ENCODE data around the gene TAF15.

Gene TAF15

DNA sequence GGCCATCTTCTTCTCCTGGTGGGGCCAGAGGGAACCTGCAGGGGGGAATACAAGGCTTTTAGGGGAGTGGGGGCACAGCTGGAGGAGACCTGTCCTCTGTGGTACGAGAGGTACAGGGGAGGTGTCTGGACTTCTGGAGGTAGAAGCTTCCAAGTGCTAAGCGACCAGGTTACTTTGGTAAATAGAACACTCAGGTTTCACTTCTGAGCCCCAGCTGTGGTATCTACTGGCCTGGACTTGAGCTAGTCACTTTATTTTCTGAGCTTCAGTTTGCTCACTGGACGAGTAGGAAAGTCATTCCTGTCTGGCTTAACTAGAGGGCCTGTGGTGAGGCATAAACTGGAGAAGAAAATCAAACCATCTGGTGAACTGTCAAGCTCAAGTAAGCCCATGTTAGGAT is 59.5 kb downstream of the TAF15 start, which contains the start of gene HEATR9:
Gene HEATR9, minus strand, starts transcription at position 155 of the 400 bp plus-strand sequence. Its CDS starts 149 bp downstream, at position 6.
- DNase-seq (ENCODE audit: extremely low spot score), result no peak
- TF ChIP-seq, protein P1, sequence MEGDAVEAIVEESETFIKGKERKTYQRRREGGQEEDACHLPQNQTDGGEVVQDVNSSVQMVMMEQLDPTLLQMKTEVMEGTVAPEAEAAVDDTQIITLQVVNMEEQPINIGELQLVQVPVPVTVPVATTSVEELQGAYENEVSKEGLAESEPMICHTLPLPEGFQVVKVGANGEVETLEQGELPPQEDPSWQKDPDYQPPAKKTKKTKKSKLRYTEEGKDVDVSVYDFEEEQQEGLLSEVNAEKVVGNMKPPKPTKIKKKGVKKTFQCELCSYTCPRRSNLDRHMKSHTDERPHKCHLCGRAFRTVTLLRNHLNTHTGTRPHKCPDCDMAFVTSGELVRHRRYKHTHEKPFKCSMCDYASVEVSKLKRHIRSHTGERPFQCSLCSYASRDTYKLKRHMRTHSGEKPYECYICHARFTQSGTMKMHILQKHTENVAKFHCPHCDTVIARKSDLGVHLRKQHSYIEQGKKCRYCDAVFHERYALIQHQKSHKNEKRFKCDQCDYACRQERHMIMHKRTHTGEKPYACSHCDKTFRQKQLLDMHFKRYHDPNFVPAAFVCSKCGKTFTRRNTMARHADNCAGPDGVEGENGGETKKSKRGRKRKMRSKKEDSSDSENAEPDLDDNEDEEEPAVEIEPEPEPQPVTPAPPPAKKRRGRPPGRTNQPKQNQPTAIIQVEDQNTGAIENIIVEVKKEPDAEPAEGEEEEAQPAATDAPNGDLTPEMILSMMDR (IDR thresholded peaks at IDR 0.05; ENCODE audit: control extremely low read depth, extremely low read depth, low read depth, missing control alignments), result no peak
- POLR2A ChIA-PET, result no interaction called here
- CTCF ChIA-PET, result interaction anchor here (0.9 to 4.9 kb wide), 6 partner anchors 12 to 50 kb away, joined by 3 to 30 read pairs (median 4); no protein-coding TSS in a partner anchor

DNA sequence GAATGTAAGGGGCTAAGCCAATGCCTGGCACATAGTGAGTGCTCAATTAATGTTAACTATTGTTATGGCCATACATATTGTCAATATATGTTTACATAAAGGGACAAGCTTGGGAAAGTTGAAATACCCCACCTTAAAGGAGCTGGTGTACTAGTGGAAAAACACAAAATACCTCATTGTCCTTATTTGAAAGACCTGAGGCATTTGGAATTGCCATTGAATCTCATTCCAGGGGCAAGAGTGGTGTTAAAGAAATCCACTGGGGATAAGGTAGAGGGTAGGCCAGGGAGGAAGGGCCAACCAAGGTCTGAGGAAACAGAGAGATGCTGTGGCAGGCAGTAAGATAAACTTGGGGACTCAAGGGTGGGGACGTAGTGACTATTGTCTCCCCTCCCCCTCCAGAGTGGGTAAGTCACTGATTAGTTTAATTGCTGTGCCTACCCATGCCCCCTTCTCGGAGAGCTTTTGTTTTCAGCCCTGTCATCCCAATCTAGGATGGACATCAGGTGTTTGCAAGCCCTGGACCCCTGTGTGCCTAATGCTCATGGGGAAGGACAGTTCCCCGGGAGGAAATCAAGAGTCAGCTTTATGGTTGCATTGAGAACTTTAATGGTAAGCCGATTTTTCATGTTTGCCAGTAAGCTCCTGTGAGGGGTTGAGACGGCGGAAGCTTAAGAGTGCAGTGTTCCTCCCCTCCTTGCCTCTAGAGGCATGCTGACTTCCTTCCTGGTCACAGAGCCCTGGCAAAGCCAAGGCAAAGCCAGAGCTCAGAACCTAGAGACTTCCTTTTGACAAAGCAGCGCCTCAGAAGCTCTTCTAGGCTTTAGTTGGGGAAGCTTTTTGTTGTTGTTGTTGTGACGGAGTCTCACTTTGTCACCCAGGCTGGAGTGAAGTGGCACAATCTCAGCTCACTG is 61.9 kb downstream of the TAF15 start:
- ChIA-PET POLR2A (interaction anchor here (0.7 to 2.5 kb wide), 2 partner anchors 9 to 611 kb away, joined by 4 to 12 read pairs; partner anchors contain the start of gene CCL5), CTCF (interaction anchor here (0.8 to 4.9 kb wide), 9 partner anchors 8 to 278 kb away, joined by 3 to 30 read pairs (median 4); partner anchors contain the start of gene CCL5)
- TF ChIP-seq, protein P1 (IDR thresholded peaks at IDR 0.05; ENCODE audit: control extremely low read depth, extremely low read depth, low read depth, missing control alignments), result no peak
- DNase-seq (ENCODE audit: extremely low spot score), result no peak

DNA sequence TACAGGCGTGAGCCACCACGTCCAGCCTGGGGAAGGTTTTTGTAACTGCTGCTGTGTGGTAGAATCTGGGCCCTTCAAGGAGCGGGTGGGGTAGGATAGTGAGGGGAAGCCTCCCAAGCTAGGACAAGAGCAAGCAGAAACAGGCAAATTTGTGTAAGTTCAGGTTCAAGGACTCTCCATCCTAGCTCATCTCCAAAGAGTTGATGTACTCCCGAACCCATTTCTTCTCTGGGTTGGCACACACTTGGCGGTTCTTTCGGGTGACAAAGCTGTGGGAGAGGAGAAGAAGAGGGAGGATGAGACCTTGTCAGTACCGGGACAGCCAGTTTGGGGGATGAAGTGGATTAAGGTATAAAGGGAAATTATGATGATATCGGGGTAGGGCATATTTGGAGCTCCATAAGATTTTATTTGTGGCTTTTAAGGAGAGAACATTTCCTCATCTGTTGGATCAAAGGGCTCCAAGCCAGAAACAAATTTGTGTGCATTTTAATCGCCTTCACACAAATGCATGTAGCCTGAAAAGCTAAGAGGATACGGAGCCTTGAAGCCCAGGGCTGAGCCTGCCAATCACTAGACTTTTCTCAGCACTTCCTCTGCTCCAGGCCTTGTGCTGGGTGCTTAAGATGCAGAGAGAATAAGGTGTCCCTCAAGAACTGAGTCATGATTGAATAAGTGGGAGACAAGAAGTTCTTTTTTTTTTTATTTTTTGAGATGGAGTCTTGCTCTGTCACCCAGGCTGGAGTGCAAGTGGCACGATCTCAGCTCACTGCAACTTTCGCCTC is 63.1 kb downstream of the TAF15 start:
- POLR2A ChIA-PET, result no interaction called here
- TF ChIP-seq, protein P1 (IDR thresholded peaks at IDR 0.05; ENCODE audit: control extremely low read depth, extremely low read depth, low read depth, missing control alignments), result no peak
- DNase-seq (ENCODE audit: extremely low spot score), result no peak
- CTCF ChIA-PET, result interaction anchor here (0.8 to 4.9 kb wide), 7 partner anchors 12 to 277 kb away, joined by 3 to 30 read pairs (median 3); no protein-coding TSS in a partner anchor

DNA sequence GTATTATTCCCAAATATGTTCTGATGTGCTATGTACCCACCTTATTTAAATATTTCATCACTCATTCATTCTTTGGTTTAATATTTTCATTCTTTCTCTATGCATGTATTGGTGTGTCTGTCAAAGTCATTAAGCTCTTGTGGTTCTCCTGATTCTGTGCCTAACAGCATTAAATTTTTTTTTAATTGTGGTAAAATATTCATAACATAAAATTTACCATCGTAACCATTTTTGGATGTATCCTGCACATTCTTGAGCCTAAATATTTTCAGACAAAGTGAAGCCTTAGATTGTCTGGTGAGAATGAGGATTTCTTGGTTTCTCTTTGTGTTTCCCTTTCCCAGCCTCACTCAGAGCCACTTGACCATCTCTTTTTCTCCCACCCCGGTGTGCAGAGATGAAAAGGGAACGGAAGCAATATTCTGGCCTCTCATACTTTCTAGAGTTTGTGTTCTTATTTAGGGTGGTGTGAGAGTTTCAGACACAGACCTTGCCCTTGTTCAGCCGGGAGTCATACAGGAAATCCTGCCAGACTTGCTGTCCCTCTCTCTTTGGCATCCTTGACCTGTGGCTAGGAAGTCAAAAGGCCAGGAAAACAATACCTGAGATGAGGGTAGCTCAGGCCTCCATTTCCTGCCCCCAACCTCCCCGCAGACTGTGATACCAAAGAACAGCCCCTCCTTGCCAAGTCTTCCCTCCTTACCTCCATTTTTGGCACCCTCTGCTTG is 66.0 kb downstream of the TAF15 start:
- CTCF ChIA-PET, result interaction anchor here (1.1 to 5.7 kb wide), 4 partner anchors 11 to 40 kb away, joined by 3 to 24 read pairs (median 10); no protein-coding TSS in a partner anchor
- DNase-seq (ENCODE audit: extremely low spot score), result peak; percentile 37
- POLR2A ChIA-PET, result no interaction called here
- TF ChIP-seq, protein P1 (IDR thresholded peaks at IDR 0.05; ENCODE audit: control extremely low read depth, extremely low read depth, low read depth, missing control alignments), result no peak

DNA sequence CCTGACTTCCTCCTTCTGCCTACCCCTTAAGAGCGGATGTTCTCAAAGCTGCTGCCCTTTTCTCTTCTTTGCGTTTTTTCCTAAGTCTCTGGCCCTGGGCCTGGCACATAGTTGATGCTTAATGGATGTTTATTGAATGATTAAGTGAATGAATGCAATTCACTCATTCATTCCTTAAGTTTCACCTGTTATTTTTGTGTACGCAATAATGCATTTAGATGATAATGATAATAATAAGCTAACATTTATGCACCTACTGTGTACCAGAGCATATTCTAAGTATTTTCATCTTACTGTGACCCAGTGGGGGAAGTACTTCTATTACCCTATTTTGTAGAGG is 66.5 kb downstream of the TAF15 start:
- POLR2A ChIA-PET, result interaction anchor here (0.9 kb wide), 1 partner anchor 19 kb away, joined by 4 read pairs; no protein-coding TSS in a partner anchor
- CTCF ChIA-PET, result interaction anchor here (0.7 to 5.7 kb wide), 9 partner anchors 12 to 197 kb away, joined by 3 to 24 read pairs (median 4); no protein-coding TSS in a partner anchor
- DNase-seq (ENCODE audit: extremely low spot score), result no peak
- TF ChIP-seq, protein P1 (IDR thresholded peaks at IDR 0.05; ENCODE audit: control extremely low read depth, extremely low read depth, low read depth, missing control alignments), result no peak

Data from GM10248 (cell line).